ENCODE measurements around the gene ISG15.

The ISG15 gene

DNA sequence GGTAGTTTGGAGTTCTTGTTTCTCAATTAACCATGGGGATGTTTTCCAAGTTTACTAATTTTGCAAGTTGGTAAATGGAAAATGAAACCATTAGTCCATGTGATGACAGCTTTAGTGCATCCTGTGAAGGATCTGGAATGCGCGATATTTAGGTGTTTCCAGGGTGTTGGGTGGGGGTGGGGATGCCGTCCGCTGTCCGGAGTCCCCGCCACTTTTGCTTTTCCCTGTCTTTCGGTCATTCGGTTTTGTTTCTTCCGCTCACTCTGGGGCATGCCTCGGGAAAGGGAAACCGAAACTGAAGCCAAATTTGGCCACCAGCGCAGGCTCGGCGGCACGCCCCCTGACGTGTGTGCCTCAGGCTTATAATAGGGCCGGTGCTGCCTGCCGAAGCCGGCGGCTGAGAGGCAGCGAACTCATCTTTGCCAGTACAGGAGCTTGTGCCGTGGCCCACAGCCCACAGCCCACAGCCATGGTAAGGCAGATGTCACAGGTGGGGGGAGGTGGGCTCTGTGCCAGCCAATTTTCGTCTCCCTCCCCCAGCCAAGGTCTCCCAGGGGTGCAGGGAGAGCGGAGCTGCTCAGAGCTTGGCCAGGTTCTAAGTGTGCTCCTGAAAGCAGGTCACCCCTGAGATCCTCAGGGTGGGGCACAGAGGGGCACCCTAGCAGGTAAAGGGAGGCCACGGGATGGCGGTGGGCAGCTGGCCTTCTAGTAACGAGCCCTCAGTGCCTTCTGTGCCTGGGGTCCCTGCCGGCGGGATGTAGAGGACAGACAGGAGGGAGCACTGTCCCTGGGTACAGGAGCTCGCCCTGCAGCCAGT lies at the start of gene ISG15:
Gene ISG15, plus strand, starts transcription at position 393 of the 817 bp plus-strand sequence. Its CDS starts 77 bp downstream, at position 470.
- H3K4me3 ChIP-seq = peak within 1 kb of the TSS; percentile 73
- no peaks in the 10 kb centered on the region for H3K36me3 ChIP-seq (ENCODE audit: insufficient read depth, low read length)
- no peak for DNase-seq (ENCODE audit: low read depth, low spot score)
- no peak within 1 kb of the TSS; the same call in 1 of the 2 replicates for H3K27ac ChIP-seq
- H3K9me3 ChIP-seq (ENCODE audit: low read depth, low read length) = no peaks in the 10 kb centered on the region
- TF ChIP-seq FOXP2 (optimal IDR thresholded peaks at IDR 0.05; ENCODE audit: control extremely low read depth, extremely low read length, insufficient read depth) = no peak
- peak; percentile 62; the same call in 1 of the 2 replicates for TF ChIP-seq POLR2AphosphoS5 (IDR thresholded peaks at IDR 0.05; ENCODE audit: borderline replicate concordance, low read depth, low read length)
- peak within 1 kb of the TSS; percentile 31 for H3K9ac ChIP-seq (ENCODE audit: insufficient read length)

DNA sequence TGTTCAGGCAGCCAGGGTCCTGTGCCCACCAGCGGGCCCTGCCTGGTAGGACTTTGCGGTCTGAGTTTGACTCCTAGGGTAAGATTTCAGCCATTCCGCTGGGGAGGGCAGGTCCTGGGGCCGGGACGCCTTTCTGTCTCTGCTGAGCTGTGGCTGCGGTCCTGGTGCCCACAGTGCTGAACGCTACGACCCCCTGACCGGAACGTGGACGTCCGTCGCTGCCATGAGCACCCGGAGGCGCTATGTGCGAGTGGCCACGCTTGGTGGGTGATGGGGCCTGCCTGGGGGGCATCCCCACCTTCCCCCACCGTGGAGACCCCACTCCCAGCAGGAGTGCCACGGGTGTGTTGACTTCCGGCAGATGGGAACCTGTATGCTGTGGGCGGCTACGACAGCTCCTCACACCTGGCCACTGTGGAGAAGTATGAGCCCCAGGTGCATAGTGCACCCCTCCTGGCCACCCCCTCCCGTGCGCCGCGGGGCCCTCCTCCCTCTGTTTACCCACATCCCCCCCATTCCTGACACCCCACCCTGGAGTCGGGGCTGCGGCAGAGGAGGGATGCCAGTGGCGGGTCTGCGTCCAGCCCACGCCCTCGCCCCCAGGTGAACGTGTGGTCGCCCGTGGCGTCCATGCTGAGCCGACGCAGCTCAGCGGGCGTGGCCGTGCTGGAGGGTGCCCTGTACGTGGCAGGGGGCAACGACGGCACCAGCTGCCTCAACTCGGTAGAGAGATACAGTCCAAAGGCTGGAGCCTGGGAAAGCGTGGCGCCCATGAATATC lies 49.4 kb upstream of the ISG15 start:
- no peaks in the 10 kb centered on the region for H3K9me3 ChIP-seq (ENCODE audit: low read depth, low read length)
- no peak for TF ChIP-seq FOXP2 (optimal IDR thresholded peaks at IDR 0.05; ENCODE audit: control extremely low read depth, extremely low read length, insufficient read depth)
- no peak for TF ChIP-seq EZH2 (IDR thresholded peaks at IDR 0.05)
- TF ChIP-seq POLR2AphosphoS5 (IDR thresholded peaks at IDR 0.05; ENCODE audit: borderline replicate concordance, low read depth, low read length) = no peak
- peaks cover 12% of the 10 kb centered on the region; the same call in 1 of the 2 replicates for H3K36me3 ChIP-seq (ENCODE audit: insufficient read depth, low read length)

DNA sequence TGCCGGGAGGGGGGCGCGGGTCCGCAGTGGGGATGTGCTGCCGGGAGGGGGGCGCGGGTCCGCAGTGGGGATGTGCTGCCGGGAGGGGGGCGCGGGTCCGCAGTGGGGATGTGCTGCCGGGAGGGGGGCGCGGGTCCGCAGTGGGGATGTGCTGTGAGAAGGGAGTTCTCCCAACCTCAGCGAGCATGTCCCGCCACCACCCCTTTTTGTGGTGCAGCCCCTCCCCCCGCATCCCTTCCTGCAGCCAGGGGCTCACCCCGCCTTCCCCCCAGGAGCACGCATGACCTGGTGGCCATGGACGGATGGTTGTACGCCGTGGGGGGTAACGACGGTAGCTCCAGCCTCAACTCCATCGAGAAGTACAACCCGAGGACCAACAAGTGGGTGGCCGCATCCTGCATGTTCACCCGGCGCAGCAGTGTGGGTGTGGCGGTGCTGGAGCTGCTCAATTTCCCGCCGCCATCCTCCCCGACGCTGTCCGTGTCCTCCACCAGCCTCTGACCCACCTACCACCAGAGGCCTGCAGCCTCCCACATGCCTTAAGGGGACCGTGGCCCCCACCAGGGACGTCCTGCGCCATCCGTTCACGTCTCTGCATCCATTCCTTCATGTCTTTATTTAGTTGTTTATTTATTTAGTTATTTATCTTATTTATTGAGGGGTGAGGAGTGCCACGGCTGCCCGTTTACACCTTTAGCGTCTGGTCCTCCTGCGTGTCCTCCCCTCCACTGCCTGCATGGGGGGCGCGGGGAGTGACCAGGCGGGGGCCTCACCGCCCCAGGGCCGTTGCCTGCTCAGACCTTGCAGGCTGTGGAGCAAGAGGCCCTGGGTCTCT lies 48.4 kb upstream of the ISG15 start:
- H3K9ac ChIP-seq (ENCODE audit: insufficient read length) = no peak overlapping the region
- H3K27ac ChIP-seq = no peak overlapping the region
- H3K9me3 ChIP-seq (ENCODE audit: low read depth, low read length) = no peaks in the 10 kb centered on the region
- no peak for DNase-seq (ENCODE audit: low read depth, low spot score)
- TF ChIP-seq FOXP2 (optimal IDR thresholded peaks at IDR 0.05; ENCODE audit: control extremely low read depth, extremely low read length, insufficient read depth) (no peak), EZH2 (IDR thresholded peaks at IDR 0.05) (no peak), POLR2AphosphoS5 (IDR thresholded peaks at IDR 0.05; ENCODE audit: borderline replicate concordance, low read depth, low read length) (no peak)
- H3K4me3 ChIP-seq = no peak overlapping the region
- H3K36me3 ChIP-seq (ENCODE audit: insufficient read depth, low read length) = peaks cover 12% of the 10 kb centered on the region; the same call in 1 of the 2 replicates

More for the DNA sequence above, 49.4 kb upstream of the ISG15 start:
- Histone ChIP-seq H3K9ac (ENCODE audit: insufficient read length) (no peak overlapping the region), H3K27ac (no peak overlapping the region), H3K4me3 (no peak overlapping the region)
- no peak for DNase-seq (ENCODE audit: low read depth, low spot score)

DNA sequence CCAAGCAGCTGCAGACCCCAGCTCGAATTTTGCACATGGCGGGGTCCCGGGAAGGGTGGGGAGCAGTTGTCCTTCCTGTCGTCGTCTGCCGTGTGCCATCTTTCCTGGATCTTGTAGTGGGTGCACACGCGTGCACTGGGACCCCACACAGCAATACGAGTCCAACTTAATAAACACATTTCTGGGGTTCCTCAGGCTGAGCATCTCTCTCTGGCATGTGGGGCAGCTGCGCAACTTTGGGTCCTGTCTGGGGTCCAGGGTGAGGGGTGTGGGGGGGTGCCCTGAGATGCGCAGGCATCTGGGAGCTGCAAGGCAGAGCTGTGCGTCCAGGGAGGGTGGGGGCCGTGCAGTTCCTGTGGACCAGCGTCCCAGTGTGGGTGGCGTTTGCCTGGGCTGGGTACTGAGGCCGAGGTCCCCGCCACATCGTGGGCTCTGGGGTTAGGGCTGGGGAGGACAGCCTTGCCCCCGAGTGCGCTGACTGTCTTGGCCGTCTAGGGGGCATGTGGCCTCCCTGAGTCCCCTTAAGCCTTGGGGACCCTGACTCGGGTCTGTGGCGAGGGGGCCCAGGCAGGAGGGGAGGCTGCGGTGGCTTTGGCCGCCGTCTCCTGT lies 47.7 kb upstream of the ISG15 start:
- Histone ChIP-seq H3K9me3 (ENCODE audit: low read depth, low read length) (no peaks in the 10 kb centered on the region), H3K4me3 (no peak overlapping the region), H3K36me3 (ENCODE audit: insufficient read depth, low read length) (peaks cover 12% of the 10 kb centered on the region; the same call in 1 of the 2 replicates), H3K9ac (ENCODE audit: insufficient read length) (no peak overlapping the region), H3K27ac (no peak overlapping the region)
- TF ChIP-seq FOXP2 (optimal IDR thresholded peaks at IDR 0.05; ENCODE audit: control extremely low read depth, extremely low read length, insufficient read depth) = no peak
- TF ChIP-seq POLR2AphosphoS5 (IDR thresholded peaks at IDR 0.05; ENCODE audit: borderline replicate concordance, low read depth, low read length) = no peak
- no peak for TF ChIP-seq EZH2 (IDR thresholded peaks at IDR 0.05)
- DNase-seq (ENCODE audit: low read depth, low spot score) = no peak

DNA sequence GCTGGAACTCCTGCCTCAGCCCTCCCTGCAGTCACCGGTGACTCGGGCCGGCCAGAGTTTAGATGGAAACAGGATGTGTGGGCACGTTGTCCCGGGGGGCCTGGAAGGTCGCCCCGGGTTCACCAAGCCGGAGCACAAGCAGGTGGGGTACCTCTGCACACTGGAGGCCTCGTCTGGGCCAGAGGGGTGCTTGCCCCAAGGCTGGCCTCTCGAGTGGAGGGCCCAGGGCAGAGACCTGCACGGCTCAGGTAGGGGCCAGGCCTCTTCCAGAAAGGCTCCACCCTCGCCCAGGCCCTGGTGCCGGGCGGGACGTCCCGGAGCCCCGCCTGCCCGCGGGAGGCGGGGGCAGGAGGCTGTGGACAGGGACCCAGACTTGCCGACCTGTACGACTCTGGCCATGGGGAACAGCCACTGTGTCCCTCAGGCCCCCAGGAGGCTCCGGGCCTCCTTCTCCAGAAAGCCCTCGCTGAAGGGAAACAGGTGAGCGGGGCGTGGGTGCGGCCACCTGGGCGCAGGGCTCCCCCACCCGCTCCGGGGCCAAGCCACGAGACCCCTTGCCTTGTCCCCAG lies 47.1 kb upstream of the ISG15 start, which contains the start of gene PLEKHN1:
Gene PLEKHN1, plus strand, starts transcription at position 348 of the 569 bp plus-strand sequence. Its CDS starts 50 bp downstream, at position 398.
- TF ChIP-seq FOXP2 (optimal IDR thresholded peaks at IDR 0.05; ENCODE audit: control extremely low read depth, extremely low read length, insufficient read depth) (no peak), POLR2AphosphoS5 (IDR thresholded peaks at IDR 0.05; ENCODE audit: borderline replicate concordance, low read depth, low read length) (no peak), EZH2 (IDR thresholded peaks at IDR 0.05) (no peak)
- Histone ChIP-seq H3K9me3 (ENCODE audit: low read depth, low read length) (no peaks in the 10 kb centered on the region), H3K27ac (no peak within 1 kb of the TSS), H3K9ac (ENCODE audit: insufficient read length) (peak within 1 kb of the TSS; percentile 45), H3K36me3 (ENCODE audit: insufficient read depth, low read length) (peaks cover 12% of the 10 kb centered on the region; the same call in 1 of the 2 replicates), H3K4me3 (peak within 1 kb of the TSS; percentile 78)
- DNase-seq (ENCODE audit: low read depth, low spot score) = no peak

DNA sequence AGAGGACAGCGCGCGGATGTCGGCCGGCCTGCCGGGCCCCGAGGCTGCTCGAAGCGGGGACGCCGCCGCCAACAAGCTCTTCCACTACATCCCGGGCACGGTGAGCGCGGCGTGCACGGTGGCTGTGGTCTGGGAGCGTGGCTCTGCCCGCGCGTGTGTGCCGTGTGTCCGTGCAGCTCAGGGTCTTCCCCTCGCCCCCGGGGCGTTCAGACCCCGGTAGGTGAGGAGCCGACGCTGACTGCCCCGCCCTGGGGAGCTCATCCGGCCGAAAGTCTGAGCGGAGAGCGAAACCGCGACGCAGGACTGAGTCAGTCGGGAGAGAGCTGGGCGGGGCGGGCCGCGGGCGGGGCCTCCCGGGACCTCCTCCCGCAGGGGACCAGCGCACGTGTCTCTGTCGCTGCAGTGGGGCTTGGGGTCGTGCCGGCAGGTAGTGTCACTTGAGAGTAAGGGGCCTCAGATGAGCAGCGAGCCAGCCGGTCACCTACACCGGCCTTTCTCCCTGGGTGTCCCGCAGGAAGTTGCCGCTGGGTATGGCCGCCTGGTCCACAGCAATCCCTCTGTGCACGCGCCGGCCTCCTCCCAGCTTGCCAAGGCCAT lies 46.5 kb upstream of the ISG15 start:
- no peak for DNase-seq (ENCODE audit: low read depth, low spot score)
- Histone ChIP-seq H3K4me3 (peak overlapping the region; percentile 78), H3K27ac (no peak overlapping the region), H3K9me3 (ENCODE audit: low read depth, low read length) (no peaks in the 10 kb centered on the region), H3K9ac (ENCODE audit: insufficient read length) (peak overlapping the region; percentile 45), H3K36me3 (ENCODE audit: insufficient read depth, low read length) (peaks cover 12% of the 10 kb centered on the region; the same call in 1 of the 2 replicates)
- TF ChIP-seq FOXP2 (optimal IDR thresholded peaks at IDR 0.05; ENCODE audit: control extremely low read depth, extremely low read length, insufficient read depth) = no peak
- no peak; the same call in 1 of the 2 replicates for TF ChIP-seq POLR2AphosphoS5 (IDR thresholded peaks at IDR 0.05; ENCODE audit: borderline replicate concordance, low read depth, low read length)
- no peak for TF ChIP-seq EZH2 (IDR thresholded peaks at IDR 0.05)
